Measurements from ENCODE around the gene CDC16.
A peak's percentile ranks its signal among the peaks of the same experiment; 100 is the strongest.
"Not testable (repeated sequence)": the region's sequence is repeated elsewhere in the genome, so short reads cannot be mapped to it uniquely, and the experiment has no call there.

Gene CDC16

GRCh38 chr13:114234645-114235421, at the start of gene CDC16:
CDC16 (plus strand) TSS chr13:114234897; CDS start chr13:114235085, 188 bp downstream.
- DNase-seq: peak; percentile 54 to 96 (median 87)

- DNase-seq: no peak
Measured at GRCh38 chr13:114185182-114185971, 49.3 kb upstream of the CDC16 start.

- DNase-seq: no peak
Measured at GRCh38 chr13:114194853-114195252, 39.8 kb upstream of the CDC16 start.

- DNase-seq: no peak
Measured at GRCh38 chr13:114196629-114197028, 38.1 kb upstream of the CDC16 start.

GRCh38 chr13:114198556-114198955, 36.1 kb upstream of the CDC16 start:
- DNase-seq: no peak

GRCh38 chr13:114199526-114199925, 35.2 kb upstream of the CDC16 start:
- DNase-seq: not testable (repeated sequence)

GRCh38 chr13:114199954-114200353, 34.7 kb upstream of the CDC16 start:
- DNase-seq: no peak

- no peak for DNase-seq
Measured at GRCh38 chr13:114200399-114200911, 34.2 kb upstream of the CDC16 start.

- no peak for DNase-seq
Measured at GRCh38 chr13:114202581-114202980, 32.1 kb upstream of the CDC16 start.

GRCh38 chr13:114203536-114203935, 31.2 kb upstream of the CDC16 start:
- no peak for DNase-seq

GRCh38 chr13:114204894-114205293, 29.8 kb upstream of the CDC16 start:
- DNase-seq: no peak

GRCh38 chr13:114208134-114208533, 26.6 kb upstream of the CDC16 start:
- DNase-seq: no peak

- DNase-seq: no peak
Measured at GRCh38 chr13:114211446-114212157, 23.1 kb upstream of the CDC16 start.

GRCh38 chr13:114212158-114212495, 22.6 kb upstream of the CDC16 start:
- no peak for DNase-seq

GRCh38 chr13:114213980-114214379, 20.7 kb upstream of the CDC16 start:
- DNase-seq: no peak

- DNase-seq: no peak
Measured at GRCh38 chr13:114219392-114219791, 15.3 kb upstream of the CDC16 start.

- no peak for DNase-seq
Measured at GRCh38 chr13:114222461-114222968, 12.2 kb upstream of the CDC16 start.

GRCh38 chr13:114224201-114224600, 10.5 kb upstream of the CDC16 start:
- no peak for DNase-seq

- no peak for DNase-seq
Measured at GRCh38 chr13:114225610-114226009, 9.1 kb upstream of the CDC16 start.

- peak in 5 of 51 donors; percentile 10 to 37 (median 20) for DNase-seq
Measured at GRCh38 chr13:114226088-114226487, 8.6 kb upstream of the CDC16 start.

- peak; percentile 20 to 95 (median 67) for DNase-seq
Measured at GRCh38 chr13:114226699-114227323, 7.9 kb upstream of the CDC16 start.
